HEK293 (cell line): ENCODE measurements around the gene ARHGAP26.

ENCODE experiments used
- CTCF ChIA-PET: fragments of 350-600 bp; formaldehyde crosslinking; extraction: SDS; loops from one replicate; lab custom pipeline; 2021; ENCODE audit warnings: antibody characterized with exemption; lab: Yijun Ruan, JAX
- POLR2A ChIA-PET: fragments of 300-600 bp; formaldehyde crosslinking; extraction: SDS; loops from one replicate; lab custom pipeline; 2020; ENCODE audit warnings: antibody characterized with exemption, inconsistent platforms; lab: Yijun Ruan, JAX
- H3K27ac ChIP-seq: fragments of 200-500 bp; sonication (Bioruptor generic); 2 replicates; pipeline ENCODE4 v1.5.1; 2014; ENCODE audit warnings: low read depth, low read length, control low read depth, inconsistent platforms; ENCODE audit errors: extremely low read depth
- H3K36me3 ChIP-seq, 2 experiments: fragments of 200-500 bp in 1 of 2; sonication (Bioruptor generic) in 1 of 2; 1 replicate in 1 of 2; 2 replicates in 1 of 2; pipeline ENCODE4 v1.5.1; 2014 to 2017; ENCODE audit warnings: inconsistent platforms in 2 of 2, low read length in 2 of 2; ENCODE audit not compliant: control insufficient read depth in 2 of 2, insufficient read depth in 1 of 2
- H3K4me1 ChIP-seq: fragments of 200-500 bp; sonication (Bioruptor generic); 2 replicates; pipeline ENCODE4 v1.5.1; 2014; ENCODE audit warnings: mild to moderate bottlenecking, low read length, inconsistent platforms; ENCODE audit not compliant: control insufficient read depth, insufficient read depth
- H3K4me3 ChIP-seq: 2 replicates; pipeline ENCODE4 v1.5.1; 2011; ENCODE audit warnings: low read depth, mild to moderate bottlenecking, control low read depth, low read length, moderate library complexity
- H3K9me3 ChIP-seq: fragments of 200-500 bp; sonication (Bioruptor generic); 2 replicates; pipeline ENCODE4 v1.5.1; 2014; ENCODE audit warnings: low read depth, low read length, inconsistent platforms; ENCODE audit not compliant: control insufficient read depth, insufficient read depth
- HIC1 ChIP-seq: fragments of 450-650 bp; formaldehyde crosslinking; IDR thresholded peaks from 2 replicates; pipeline ENCODE4 v1.5.1; 2016; ENCODE audit warnings: missing biosample characterization, missing genetic modification characterization
- INSM2 ChIP-seq: fragments of 450-650 bp; formaldehyde crosslinking; IDR thresholded peaks from 2 replicates; pipeline ENCODE4 v1.5.1; 2016; ENCODE audit warnings: missing biosample characterization, missing genetic modification characterization
- KLF10 ChIP-seq: fragments of 450-650 bp; IDR thresholded peaks from 2 replicates; pipeline ENCODE4 v1.5.1; 2018; ENCODE audit warnings: missing biosample characterization, mild to moderate bottlenecking, missing genetic modification characterization
- MYNN ChIP-seq: fragments of 450-650 bp; formaldehyde crosslinking; IDR thresholded peaks from 2 replicates; pipeline ENCODE4 v1.5.1; 2016; ENCODE audit warnings: missing biosample characterization, missing genetic modification characterization, borderline replicate concordance
- PRDM2 ChIP-seq: fragments of 450-650 bp; formaldehyde crosslinking; IDR thresholded peaks from 2 replicates; pipeline ENCODE4 v1.5.1; 2016; ENCODE audit warnings: missing biosample characterization, missing genetic modification characterization, borderline replicate concordance
- SALL2 ChIP-seq: fragments of 450-650 bp; formaldehyde crosslinking; IDR thresholded peaks from 2 replicates; pipeline ENCODE4 v1.5.0; 2017; ENCODE audit warnings: missing biosample characterization, mild to moderate bottlenecking, missing genetic modification characterization, borderline replicate concordance
- WT1 ChIP-seq: fragments of 450-650 bp; formaldehyde crosslinking; IDR thresholded peaks from 2 replicates; pipeline ENCODE4 v1.5.1; 2016; ENCODE audit warnings: missing biosample characterization, missing genetic modification characterization
- ZBTB48 ChIP-seq: fragments of 450-650 bp; formaldehyde crosslinking; IDR thresholded peaks from 2 replicates; pipeline ENCODE4 v1.5.1; 2016; ENCODE audit warnings: missing biosample characterization, missing genetic modification characterization
- ZFP69B ChIP-seq: fragments of 450-650 bp; formaldehyde crosslinking; IDR thresholded peaks from 2 replicates; pipeline ENCODE4 v1.5.1; 2016; ENCODE audit warnings: missing biosample characterization, missing genetic modification characterization
- ZNF175 ChIP-seq: fragments of 450-650 bp; formaldehyde crosslinking; IDR thresholded peaks from 2 replicates; pipeline ENCODE4 v1.5.1; 2016; ENCODE audit warnings: missing biosample characterization, missing genetic modification characterization
- ZNF184 ChIP-seq: fragments of 450-650 bp; IDR thresholded peaks from 2 replicates; pipeline ENCODE4 v1.5.1; 2018; ENCODE audit warnings: missing biosample characterization, mild to moderate bottlenecking, missing genetic modification characterization
- ZNF221 ChIP-seq: fragments of 450-650 bp; formaldehyde crosslinking; IDR thresholded peaks from 2 replicates; pipeline ENCODE4 v1.5.1; 2017; ENCODE audit warnings: missing biosample characterization, missing genetic modification characterization, borderline replicate concordance
- ZNF324 ChIP-seq: fragments of 450-650 bp; formaldehyde crosslinking; IDR thresholded peaks from 2 replicates; pipeline ENCODE4 v1.5.1; 2016; ENCODE audit warnings: missing biosample characterization, missing genetic modification characterization
- ZNF514 ChIP-seq: fragments of 450-650 bp; formaldehyde crosslinking; IDR thresholded peaks from 2 replicates; pipeline ENCODE4 v1.5.1; 2016; ENCODE audit warnings: missing biosample characterization, missing genetic modification characterization
- ZNF585B ChIP-seq: fragments of 450-650 bp; formaldehyde crosslinking; IDR thresholded peaks from 2 replicates; pipeline ENCODE4 v1.5.1; 2016; ENCODE audit warnings: missing biosample characterization, missing genetic modification characterization
- ZNF610 ChIP-seq: fragments of 450-650 bp; formaldehyde crosslinking; IDR thresholded peaks from 2 replicates; pipeline ENCODE4 v1.5.1; 2016; ENCODE audit warnings: missing biosample characterization, missing genetic modification characterization, borderline replicate concordance
- ZNF629 ChIP-seq: fragments of 450-650 bp; formaldehyde crosslinking; IDR thresholded peaks from 2 replicates; pipeline ENCODE4 v1.5.1; 2017; ENCODE audit warnings: missing biosample characterization, missing genetic modification characterization
- ZNF658 ChIP-seq: fragments of 450-650 bp; formaldehyde crosslinking; IDR thresholded peaks from 2 replicates; pipeline ENCODE4; 2016; ENCODE audit warnings: missing biosample characterization, missing genetic modification characterization
- ZNF692 ChIP-seq: fragments of 450-650 bp; formaldehyde crosslinking; IDR thresholded peaks from 2 replicates; pipeline ENCODE4 v1.5.1; 2016; ENCODE audit warnings: missing biosample characterization, missing genetic modification characterization
- ZNF76 ChIP-seq: fragments of 450-650 bp; formaldehyde crosslinking; IDR thresholded peaks from 2 replicates; pipeline ENCODE4; 2016; ENCODE audit warnings: low read depth, missing biosample characterization, missing genetic modification characterization, borderline replicate concordance
- ZNF777 ChIP-seq: fragments of 450-650 bp; formaldehyde crosslinking; IDR thresholded peaks from 2 replicates; pipeline ENCODE4 v1.5.1; 2017; ENCODE audit warnings: missing biosample characterization, missing genetic modification characterization, borderline replicate concordance
- ZNF785 ChIP-seq: fragments of 450-650 bp; formaldehyde crosslinking; IDR thresholded peaks from 2 replicates; pipeline ENCODE4 v1.5.1; 2016; ENCODE audit warnings: missing biosample characterization, missing genetic modification characterization
- ZNF792 ChIP-seq: fragments of 450-650 bp; formaldehyde crosslinking; IDR thresholded peaks from 2 replicates; pipeline ENCODE4 v1.5.1; 2016; ENCODE audit warnings: missing biosample characterization, missing genetic modification characterization
- ZNF837 ChIP-seq: fragments of 450-650 bp; formaldehyde crosslinking; IDR thresholded peaks from 2 replicates; pipeline ENCODE4 v1.5.1; 2016; ENCODE audit warnings: missing biosample characterization, missing genetic modification characterization

Gene ARHGAP26

GRCh38 chr5:143032581-143032836 is 262.3 kb downstream of the ARHGAP26 start:
- Histone ChIP-seq H3K4me1 (no peaks in the 10 kb centered on the region), H3K4me3 (no peak overlapping the region), H3K36me3 (no peaks in the 10 kb centered on the region), H3K27ac (no peak overlapping the region), H3K9me3 (no peaks in the 10 kb centered on the region)
- POLR2A ChIA-PET = no interaction called here
- no peak for TF ChIP-seq ZNF175 (tag by site-specific recombination)
- no peak for TF ChIP-seq ZNF777 (tag by site-specific recombination)
- no peak for TF ChIP-seq ZFP69B (tag by site-specific recombination)
- TF ChIP-seq ZNF692 (tag by site-specific recombination) = no peak
- no peak for TF ChIP-seq ZNF76
- TF ChIP-seq ZNF514 (tag by site-specific recombination) = no peak
- no peak for TF ChIP-seq KLF10 (tag by site-specific recombination)
- no peak for TF ChIP-seq ZNF792 (tag by site-specific recombination)
- no peak for TF ChIP-seq ZNF837 (tag by site-specific recombination)
- TF ChIP-seq ZNF785 (tag by site-specific recombination) = no peak
- CTCF ChIA-PET = interaction anchor here (0.7 kb wide), 1 partner anchor 278 kb away, joined by 3 read pairs; no protein-coding TSS in a partner anchor

GRCh38 chr5:143033535-143034250 is 263.5 kb downstream of the ARHGAP26 start:
- Histone ChIP-seq H3K9me3 (no peaks in the 10 kb centered on the region), H3K27ac (no peak overlapping the region), H3K4me1 (no peaks in the 10 kb centered on the region), H3K36me3 (no peaks in the 10 kb centered on the region), H3K4me3 (no peak overlapping the region)
- ChIA-PET POLR2A (no interaction called here), CTCF (interaction anchor here (0.6 to 1.2 kb wide), 2 partner anchors 10 to 1357 kb away, joined by 3 to 4 read pairs; no protein-coding TSS in a partner anchor)
- TF ChIP-seq HIC1 (peak; percentile 33; the same call in 1 of the 2 replicates), ZNF585B (tag by site-specific recombination) (no peak), ZNF629 (tag by site-specific recombination) (peak; percentile 41; the same call in 1 of the 2 replicates), WT1 (tag by site-specific recombination) (peak; percentile 79; the same call in 1 of the 2 replicates), INSM2 (tag by site-specific recombination) (peak; percentile 69), ZNF184 (tag by site-specific recombination) (no peak), ZNF324 (no peak), PRDM2 (tag by site-specific recombination) (no peak), ZNF610 (tag by site-specific recombination) (no peak), ZBTB48 (tag by site-specific recombination) (no peak), SALL2 (tag by site-specific recombination) (no peak), ZNF76 (no peak), MYNN (no peak), ZNF221 (tag by site-specific recombination) (no peak), ZNF658 (tag by site-specific recombination) (no peak)
